ENCODE measurements around the gene MED29.
A peak's percentile ranks its signal among the peaks of the same experiment; 100 is the strongest.

MED29 gene

GRCh38 chr19:39398297-39398864 is 7.2 kb downstream of the MED29 start:
- peak; percentile 80 for DNase-seq (ENCODE audit: low spot score)

- DNase-seq (ENCODE audit: low spot score): no peak
Observed at GRCh38 chr19:39399668-39400050, 8.5 kb downstream of the MED29 start.

- DNase-seq (ENCODE audit: low spot score): no peak
Observed at GRCh38 chr19:39400061-39400460, 8.9 kb downstream of the MED29 start.

- DNase-seq (ENCODE audit: low spot score): no peak
Observed at GRCh38 chr19:39401070-39401548, 9.9 kb downstream of the MED29 start.

GRCh38 chr19:39401549-39402345 is 10.6 kb downstream of the MED29 start:
- DNase-seq (ENCODE audit: low spot score): peak; percentile 93

- peak; percentile 82 for DNase-seq (ENCODE audit: low spot score)
Observed at GRCh38 chr19:39402346-39403300, 11.4 kb downstream of the MED29 start.

- DNase-seq (ENCODE audit: low spot score): peak; percentile 97
Observed at GRCh38 chr19:39403331-39404312, 12.4 kb downstream of the MED29 start.

- peak; percentile 35 for DNase-seq (ENCODE audit: low spot score)
Observed at GRCh38 chr19:39405261-39405957, 14.2 kb downstream of the MED29 start.

GRCh38 chr19:39405958-39406655 is 14.9 kb downstream of the MED29 start:
- DNase-seq (ENCODE audit: low spot score): peak; percentile 92

- DNase-seq (ENCODE audit: low spot score): peak; percentile 93
Observed at GRCh38 chr19:39406656-39407409, 15.7 kb downstream of the MED29 start, which contains the start of gene ZFP36. TSS of gene ZFP36 (plus strand) at chr19:39406847. CDS start at chr19:39406905, 58 bp downstream.

GRCh38 chr19:39407410-39407659 is 16.2 kb downstream of the MED29 start:
- no peak for DNase-seq (ENCODE audit: low spot score)

GRCh38 chr19:39407660-39408391 is 16.6 kb downstream of the MED29 start:
- DNase-seq (ENCODE audit: low spot score): peak; percentile 76

GRCh38 chr19:39408392-39409207 is 17.4 kb downstream of the MED29 start:
- peak; percentile 32 for DNase-seq (ENCODE audit: low spot score)

GRCh38 chr19:39409208-39410016 is 18.2 kb downstream of the MED29 start:
- peak; percentile 86 for DNase-seq (ENCODE audit: low spot score)

- DNase-seq (ENCODE audit: low spot score): peak; percentile 63
Observed at GRCh38 chr19:39410017-39410830, 19.0 kb downstream of the MED29 start.

GRCh38 chr19:39410831-39411080 is 19.6 kb downstream of the MED29 start:
- DNase-seq (ENCODE audit: low spot score): no peak

Data from CD4-positive, alpha-beta T cell treated with Interleukin-2 at 100 ng/mL for 4 hours (primary cell).